Stimulated activated CD4-positive, alpha-beta T cell treated with anti-CD3 and anti-CD28 coated beads, TNF-alpha, amount 100 ng/mL, for 48 hours (primary cell): ENCODE results near the gene PIK3C3.
"Not testable (repeated sequence)": the region's sequence is repeated elsewhere in the genome, so short reads cannot be mapped to it uniquely, and the experiment has no call there.

ENCODE experiments used
- DNase-seq, 3 donors: peaks; one replicate each; pipeline ENCODE4 v3.0.0-alpha.2; 2020; ENCODE audit warnings: low read depth in 3 of 3

The PIK3C3 gene

DNA sequence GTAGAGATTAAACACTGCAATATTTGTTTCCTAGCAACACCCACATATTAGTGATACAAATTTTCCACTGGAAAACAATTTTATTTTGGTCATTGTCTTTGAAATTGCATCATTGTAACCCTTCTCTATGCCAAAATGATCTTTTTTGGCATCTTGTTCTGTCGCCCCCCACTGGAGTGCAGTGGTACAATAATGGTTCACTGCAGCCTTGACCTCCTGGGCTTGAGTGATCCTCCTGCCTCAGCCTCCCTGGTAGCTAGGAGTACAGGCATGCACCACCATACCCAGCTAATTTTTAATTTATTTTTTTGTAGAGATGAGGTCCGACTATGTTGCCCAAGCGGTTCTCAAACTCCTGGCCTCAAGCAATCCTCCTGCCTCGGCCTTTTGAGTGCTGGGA, 117.4 kb downstream of the PIK3C3 start:
- peak in 1 of 3 donors; percentile 0 for DNase-seq

DNA sequence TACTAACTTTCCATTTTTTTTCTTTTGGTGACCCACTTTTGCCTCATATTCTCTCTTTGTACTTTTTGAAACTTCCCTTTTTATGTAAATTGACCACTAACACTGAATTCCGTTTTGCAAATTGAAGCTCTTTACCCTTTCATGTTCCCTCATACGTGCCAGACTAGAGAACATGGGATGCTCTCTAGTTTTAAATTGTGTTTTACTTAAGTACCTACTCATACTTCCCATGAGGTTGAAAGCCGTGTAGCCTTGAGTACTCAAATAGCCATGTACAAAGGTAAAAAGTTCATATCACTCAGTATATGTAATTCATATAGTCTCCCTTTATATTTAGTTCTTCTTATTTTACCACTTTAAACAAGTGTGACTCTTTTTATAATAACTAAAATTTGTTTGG, 119.7 kb downstream of the PIK3C3 start:
- DNase-seq, result no peak

GRCh38 chr18:42078711-42079110, 123.7 kb downstream of the PIK3C3 start:
- no peak for DNase-seq

- no peak for DNase-seq
These were observed 125.3 kb downstream of the PIK3C3 start for GRCh38 chr18:42080340-42080739.

DNA sequence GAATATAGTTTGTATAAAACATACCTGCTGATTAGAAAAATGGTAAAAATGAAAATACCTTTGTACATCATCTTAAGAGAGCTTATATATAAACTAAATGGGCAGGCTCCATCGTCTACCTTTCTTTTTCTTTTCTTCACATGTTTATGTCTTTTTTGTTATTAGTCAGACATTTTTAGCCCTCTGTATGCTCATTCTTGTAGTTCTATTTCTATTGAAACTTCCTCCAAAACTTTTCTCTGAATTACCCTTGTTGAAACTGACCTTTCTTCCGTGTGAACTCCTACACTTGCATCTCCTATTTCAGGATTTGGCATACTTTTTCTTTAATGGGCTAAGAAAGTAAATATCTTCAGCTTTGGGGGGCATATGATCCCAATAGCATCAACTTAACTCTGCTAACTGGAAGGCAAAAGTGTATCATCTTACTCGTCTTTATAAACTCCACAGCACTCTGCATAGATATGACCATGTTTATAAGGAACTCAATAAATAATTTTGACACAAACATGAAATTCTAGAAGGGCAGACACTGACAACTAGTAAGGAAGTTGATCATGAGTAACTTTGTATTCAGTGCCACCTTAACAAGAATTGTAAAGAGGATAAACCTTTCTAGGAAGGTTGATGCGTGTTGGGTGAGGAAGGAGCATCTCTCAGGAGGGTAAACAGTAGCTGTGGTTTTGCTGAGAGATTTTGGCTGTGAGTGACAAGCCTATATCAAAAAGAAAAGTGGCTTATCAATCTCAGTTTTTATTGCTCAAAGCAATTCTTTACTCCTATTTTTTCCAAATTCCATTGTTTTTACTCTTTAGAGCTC, 127.6 kb downstream of the PIK3C3 start:
- no peak for DNase-seq

DNA sequence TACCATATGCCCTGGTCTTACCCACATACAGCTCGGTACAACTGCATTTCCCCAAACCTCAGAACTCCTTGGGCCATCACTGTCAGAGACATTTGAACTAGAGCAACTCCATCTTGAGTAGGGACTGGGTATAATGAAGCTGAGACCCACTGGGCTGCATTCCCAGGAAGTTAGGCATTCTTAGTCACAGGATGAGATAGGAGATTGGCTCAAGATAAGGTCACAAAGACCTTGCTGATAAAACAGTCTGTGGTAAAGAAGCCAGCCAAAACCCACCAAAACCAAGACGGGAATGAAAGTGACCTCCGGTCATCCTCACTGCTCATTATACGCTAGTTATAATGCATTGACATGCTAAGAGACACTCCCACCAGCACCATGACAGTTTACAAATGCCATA, 131.3 kb downstream of the PIK3C3 start:
- DNase-seq, result no peak

DNA sequence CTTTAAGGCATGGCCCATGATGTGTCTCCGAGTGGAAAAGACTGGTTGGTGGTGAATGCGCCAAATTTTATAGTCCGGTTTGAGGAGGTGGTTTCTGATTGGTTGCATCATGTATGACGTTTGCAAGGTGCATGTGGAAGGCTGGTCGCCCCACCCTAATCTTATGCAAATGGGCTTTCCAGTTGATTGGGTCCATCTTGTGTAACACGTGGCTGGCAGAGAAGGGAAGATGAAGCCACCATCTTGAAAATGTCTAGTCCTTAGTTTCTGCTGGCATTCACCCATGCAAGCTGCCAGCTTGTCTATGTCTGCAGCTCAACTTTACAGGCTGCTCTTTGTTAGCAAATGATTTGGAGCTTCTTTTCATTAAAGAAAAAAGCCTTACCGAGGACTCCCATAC, 132.2 kb downstream of the PIK3C3 start:
- no peak for DNase-seq

- no peak for DNase-seq
These were observed 132.8 kb downstream of the PIK3C3 start for GRCh38 chr18:42087876-42088275.

- no peak for DNase-seq
These were observed 137.8 kb downstream of the PIK3C3 start for GRCh38 chr18:42092848-42093247.

DNA sequence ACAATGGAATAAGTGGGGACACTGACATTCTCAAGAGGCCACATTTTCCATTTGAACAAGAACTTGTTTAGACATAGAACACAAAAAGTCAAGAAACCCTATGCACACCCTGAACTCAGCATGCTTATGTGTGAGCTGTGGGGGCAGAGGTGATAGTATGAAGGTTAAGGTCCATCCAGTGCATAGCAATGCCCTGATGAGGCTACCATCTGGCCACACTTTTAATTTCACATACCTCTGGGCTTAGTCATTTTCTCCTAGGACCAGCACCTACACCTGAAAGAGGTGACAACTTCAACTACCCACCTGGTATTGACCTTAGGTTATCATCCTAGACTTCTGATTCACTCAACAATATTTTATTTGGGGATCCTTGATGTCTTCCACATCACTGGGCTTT, 139.8 kb downstream of the PIK3C3 start:
- no peak for DNase-seq

GRCh38 chr18:42095732-42096377, 140.8 kb downstream of the PIK3C3 start:
- DNase-seq, result no peak

DNA sequence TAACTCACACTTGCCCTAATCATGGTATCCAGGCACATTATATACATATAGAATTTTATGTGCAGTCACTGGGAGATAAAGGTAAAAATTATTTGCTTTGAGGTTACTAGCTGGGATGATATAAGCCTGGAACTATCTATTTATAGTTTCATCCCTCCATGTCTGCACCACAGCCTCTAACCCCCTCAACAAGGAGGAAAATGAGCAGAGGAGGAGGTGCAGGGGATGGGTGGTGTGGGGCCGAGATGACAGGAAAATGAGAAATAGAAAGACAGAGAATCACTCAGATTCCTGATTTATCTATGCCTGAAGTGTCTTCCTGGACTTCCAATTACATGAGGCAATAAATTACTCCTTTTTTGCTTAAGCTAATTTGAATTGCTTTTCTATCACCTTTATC, 145.2 kb downstream of the PIK3C3 start:
- DNase-seq, result no peak

- DNase-seq, result no peak
These were observed 145.9 kb downstream of the PIK3C3 start for GRCh38 chr18:42100911-42101310.

GRCh38 chr18:42105394-42105793, 150.4 kb downstream of the PIK3C3 start:
- no peak for DNase-seq

DNA sequence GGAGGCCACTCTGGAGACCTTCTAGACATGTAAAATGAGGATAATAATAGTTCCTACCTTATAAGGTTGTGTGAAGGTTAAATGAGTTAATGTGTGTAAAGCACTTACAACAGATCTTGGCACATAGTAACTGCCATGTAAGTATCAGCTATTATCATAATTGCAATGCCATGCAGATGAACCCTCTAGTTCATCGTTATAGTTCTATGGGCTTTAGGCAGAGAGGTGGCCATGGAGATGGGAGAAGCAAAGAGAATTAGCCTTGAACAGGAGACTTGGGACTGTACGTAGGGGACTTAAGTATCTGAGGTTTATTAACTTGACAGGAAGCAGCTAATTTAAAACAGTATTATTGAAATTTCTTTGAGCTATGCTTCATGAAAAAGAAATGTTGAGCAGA, 151.8 kb downstream of the PIK3C3 start:
- DNase-seq, result no peak

GRCh38 chr18:42107287-42107686, 152.3 kb downstream of the PIK3C3 start:
- no peak for DNase-seq

DNA sequence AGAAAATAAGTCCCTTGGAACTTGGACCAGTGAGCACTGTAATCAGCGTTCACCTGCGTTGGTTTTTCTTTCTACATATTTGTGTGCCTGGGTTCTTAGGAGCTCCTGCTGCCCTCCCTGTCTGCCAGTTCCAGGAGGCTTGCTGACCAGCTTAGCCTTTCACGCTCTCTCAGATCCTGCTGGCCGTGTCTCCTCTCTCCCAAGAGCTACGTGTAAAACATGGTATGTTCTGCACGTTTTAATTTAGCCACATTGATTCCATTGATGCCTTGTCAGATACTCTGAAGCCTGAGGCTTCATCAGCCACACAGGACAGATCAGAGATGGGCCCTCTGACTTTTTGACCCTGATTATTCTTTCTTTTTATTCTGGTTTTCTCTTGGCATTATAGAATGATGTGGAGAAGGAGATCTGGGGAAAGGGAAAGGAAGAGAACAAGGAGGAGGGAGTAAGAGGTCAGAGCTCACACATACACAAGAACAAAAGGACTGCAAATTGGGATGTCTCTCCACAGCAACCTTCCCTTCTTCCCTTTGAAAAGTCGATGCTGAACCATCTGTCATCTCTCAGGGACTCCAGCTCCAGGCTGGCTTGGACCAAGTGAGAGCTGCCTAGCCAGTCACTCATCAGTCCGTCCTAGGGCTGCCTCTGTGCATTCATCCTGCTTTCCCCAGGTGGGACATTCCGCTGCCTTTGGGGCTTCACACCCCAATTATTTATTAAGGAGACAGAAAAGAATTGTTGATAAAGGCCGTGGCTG, 152.8 kb downstream of the PIK3C3 start:
- no peak for DNase-seq

DNA sequence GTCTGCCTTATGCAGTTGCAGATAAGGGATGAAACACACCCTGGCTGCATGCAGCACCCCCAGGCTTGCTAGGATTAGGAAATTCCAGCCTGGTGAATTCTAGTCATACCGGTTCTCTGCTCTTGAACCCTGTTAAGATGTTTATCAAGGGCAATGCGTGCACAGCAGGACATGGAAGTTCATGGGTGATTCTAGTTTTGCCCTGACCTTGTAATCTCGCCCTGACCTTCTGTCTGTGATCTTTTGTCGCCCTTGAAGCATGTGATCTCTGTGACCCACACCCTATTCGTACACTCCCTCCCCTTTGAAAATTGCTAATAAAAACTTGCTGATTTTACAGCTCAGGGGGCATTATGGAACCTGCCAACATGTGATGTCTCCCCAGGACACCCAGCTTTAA, 157.1 kb downstream of the PIK3C3 start:
- DNase-seq, result not testable (repeated sequence)

GRCh38 chr18:42112657-42113420, 157.8 kb downstream of the PIK3C3 start:
- DNase-seq, result no peak

GRCh38 chr18:42113529-42114191, 158.6 kb downstream of the PIK3C3 start:
- no peak for DNase-seq

DNA sequence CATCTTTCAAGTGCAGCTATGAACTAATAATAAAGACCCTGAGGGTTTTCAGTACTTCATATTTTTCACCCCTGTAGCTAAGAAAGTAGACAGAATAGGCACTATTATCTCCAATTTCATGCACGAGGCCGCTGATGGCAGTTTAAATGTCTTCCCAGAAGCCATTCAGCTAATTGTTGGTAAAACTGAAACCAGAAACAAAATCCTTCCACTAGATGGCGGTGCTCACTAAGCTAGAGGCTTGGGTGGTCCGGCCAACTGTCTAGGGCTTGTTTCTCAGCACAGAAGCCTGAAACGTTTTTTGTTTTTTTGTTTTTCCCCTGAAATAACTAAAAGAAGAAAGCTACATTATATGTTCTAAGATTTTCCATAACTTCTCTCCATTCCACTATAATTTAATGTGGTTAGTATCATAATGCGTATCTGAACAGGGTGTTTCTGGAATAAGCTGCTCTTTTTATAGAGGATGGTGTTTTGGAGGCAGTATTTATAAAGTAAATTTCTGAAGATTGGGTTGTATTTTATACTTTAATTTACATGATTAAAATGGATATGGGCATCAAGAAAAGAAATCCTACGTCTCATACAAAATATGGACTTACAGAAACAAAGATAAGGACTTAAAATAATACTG, 159.4 kb downstream of the PIK3C3 start:
- DNase-seq, result peak; percentile 12 to 53 (median 32)
